ENCODE data around the gene PLCB1.
A peak's percentile ranks its signal among the peaks of the same experiment; 100 is the strongest.

Gene PLCB1

GRCh38 chr20:8895472-8895871 lies 763.4 kb downstream of the PLCB1 start:
- Histone ChIP-seq H3K9me3 (ENCODE audit: control insufficient read depth in 2 of 2, low read length in 2 of 2) (no peaks in the 10 kb centered on the region), H3K9ac (ENCODE audit: low read depth in 1 of 2, low read length in 2 of 2) (no peak overlapping the region), H3K36me3 (ENCODE audit: control insufficient read depth in 2 of 2, insufficient read depth in 2 of 2, low read length in 2 of 2) (no peaks in the 10 kb centered on the region), H3K4me1 (ENCODE audit: control insufficient read depth in 2 of 2, insufficient read depth in 2 of 2, low read length in 2 of 2) (no peaks in the 10 kb centered on the region), H3K27me3 (ENCODE audit: control insufficient read depth in 2 of 2, insufficient read depth in 2 of 2, low read length in 2 of 2) (no peaks in the 10 kb centered on the region), H3K27ac (ENCODE audit: low read depth in 2 of 2, low read length in 2 of 2) (no peak overlapping the region), H3K4me3 (ENCODE audit: low read length in 2 of 2) (no peak overlapping the region)

- H3K36me3 ChIP-seq (ENCODE audit: control insufficient read depth in 2 of 2, insufficient read depth in 2 of 2, low read length in 2 of 2), result no peaks in the 10 kb centered on the region
- H3K27ac ChIP-seq (ENCODE audit: low read depth in 2 of 2, low read length in 2 of 2), result no peak overlapping the region
- no peak overlapping the region for H3K4me3 ChIP-seq (ENCODE audit: low read length in 2 of 2)
- H3K9me3 ChIP-seq (ENCODE audit: control insufficient read depth in 2 of 2, low read length in 2 of 2), result no peaks in the 10 kb centered on the region
- H3K4me1 ChIP-seq (ENCODE audit: control insufficient read depth in 2 of 2, insufficient read depth in 2 of 2, low read length in 2 of 2), result no peaks in the 10 kb centered on the region
- H3K9ac ChIP-seq (ENCODE audit: low read depth in 1 of 2, low read length in 2 of 2), result no peak overlapping the region
- H3K27me3 ChIP-seq (ENCODE audit: control insufficient read depth in 2 of 2, insufficient read depth in 2 of 2, low read length in 2 of 2), result no peaks in the 10 kb centered on the region
These were observed 766.8 kb downstream of the PLCB1 start for GRCh38 chr20:8898823-8899222.

GRCh38 chr20:8901237-8902025 lies 769.4 kb downstream of the PLCB1 start:
- H3K27ac ChIP-seq (ENCODE audit: low read depth in 2 of 2, low read length in 2 of 2), result peak overlapping the region in 1 of 2 donors; percentile 13
- H3K27me3 ChIP-seq (ENCODE audit: control insufficient read depth in 2 of 2, insufficient read depth in 2 of 2, low read length in 2 of 2), result no peaks in the 10 kb centered on the region
- no peak overlapping the region for H3K4me3 ChIP-seq (ENCODE audit: low read length in 2 of 2)

GRCh38 chr20:8903655-8904605 lies 771.9 kb downstream of the PLCB1 start:
- Histone ChIP-seq H3K27me3 (ENCODE audit: control insufficient read depth in 2 of 2, insufficient read depth in 2 of 2, low read length in 2 of 2) (no peaks in the 10 kb centered on the region), H3K9me3 (ENCODE audit: control insufficient read depth in 2 of 2, low read length in 2 of 2) (no peaks in the 10 kb centered on the region), H3K27ac (ENCODE audit: low read depth in 2 of 2, low read length in 2 of 2) (no peak overlapping the region), H3K4me3 (ENCODE audit: low read length in 2 of 2) (no peak overlapping the region), H3K9ac (ENCODE audit: low read depth in 1 of 2, low read length in 2 of 2) (no peak overlapping the region), H3K4me1 (ENCODE audit: control insufficient read depth in 2 of 2, insufficient read depth in 2 of 2, low read length in 2 of 2) (no peaks in the 10 kb centered on the region), H3K36me3 (ENCODE audit: control insufficient read depth in 2 of 2, insufficient read depth in 2 of 2, low read length in 2 of 2) (no peaks in the 10 kb centered on the region)

More at GRCh38 chr20:8901237-8902025, 769.4 kb downstream of the PLCB1 start:
- no peaks in the 10 kb centered on the region for H3K4me1 ChIP-seq (ENCODE audit: control insufficient read depth in 2 of 2, insufficient read depth in 2 of 2, low read length in 2 of 2)
- no peaks in the 10 kb centered on the region for H3K36me3 ChIP-seq (ENCODE audit: control insufficient read depth in 2 of 2, insufficient read depth in 2 of 2, low read length in 2 of 2)
- H3K9me3 ChIP-seq (ENCODE audit: control insufficient read depth in 2 of 2, low read length in 2 of 2), result no peaks in the 10 kb centered on the region
- H3K9ac ChIP-seq (ENCODE audit: low read depth in 1 of 2, low read length in 2 of 2), result no peak overlapping the region

- no peak overlapping the region for H3K9ac ChIP-seq (ENCODE audit: low read depth in 1 of 2, low read length in 2 of 2)
- H3K27ac ChIP-seq (ENCODE audit: low read depth in 2 of 2, low read length in 2 of 2), result no peak overlapping the region
- H3K4me1 ChIP-seq (ENCODE audit: control insufficient read depth in 2 of 2, insufficient read depth in 2 of 2, low read length in 2 of 2), result no peaks in the 10 kb centered on the region
- H3K36me3 ChIP-seq (ENCODE audit: control insufficient read depth in 2 of 2, insufficient read depth in 2 of 2, low read length in 2 of 2), result no peaks in the 10 kb centered on the region
- no peaks in the 10 kb centered on the region for H3K9me3 ChIP-seq (ENCODE audit: control insufficient read depth in 2 of 2, low read length in 2 of 2)
- no peaks in the 10 kb centered on the region for H3K27me3 ChIP-seq (ENCODE audit: control insufficient read depth in 2 of 2, insufficient read depth in 2 of 2, low read length in 2 of 2)
- no peak overlapping the region for H3K4me3 ChIP-seq (ENCODE audit: low read length in 2 of 2)
These were observed 777.5 kb downstream of the PLCB1 start for GRCh38 chr20:8909596-8909995.

- no peaks in the 10 kb centered on the region for H3K9me3 ChIP-seq (ENCODE audit: control insufficient read depth in 2 of 2, low read length in 2 of 2)
- H3K27ac ChIP-seq (ENCODE audit: low read depth in 2 of 2, low read length in 2 of 2), result no peak overlapping the region
- no peak overlapping the region for H3K4me3 ChIP-seq (ENCODE audit: low read length in 2 of 2)
- H3K27me3 ChIP-seq (ENCODE audit: control insufficient read depth in 2 of 2, insufficient read depth in 2 of 2, low read length in 2 of 2), result no peaks in the 10 kb centered on the region
- no peaks in the 10 kb centered on the region for H3K36me3 ChIP-seq (ENCODE audit: control insufficient read depth in 2 of 2, insufficient read depth in 2 of 2, low read length in 2 of 2)
- H3K9ac ChIP-seq (ENCODE audit: low read depth in 1 of 2, low read length in 2 of 2), result no peak overlapping the region
- H3K4me1 ChIP-seq (ENCODE audit: control insufficient read depth in 2 of 2, insufficient read depth in 2 of 2, low read length in 2 of 2), result no peaks in the 10 kb centered on the region
These were observed 780.0 kb downstream of the PLCB1 start for GRCh38 chr20:8912096-8912495.

- no peaks in the 10 kb centered on the region for H3K9me3 ChIP-seq (ENCODE audit: control insufficient read depth in 2 of 2, low read length in 2 of 2)
- no peak overlapping the region for H3K9ac ChIP-seq (ENCODE audit: low read depth in 1 of 2, low read length in 2 of 2)
- no peak overlapping the region for H3K27ac ChIP-seq (ENCODE audit: low read depth in 2 of 2, low read length in 2 of 2)
- H3K4me3 ChIP-seq (ENCODE audit: low read length in 2 of 2), result no peak overlapping the region
- H3K36me3 ChIP-seq (ENCODE audit: control insufficient read depth in 2 of 2, insufficient read depth in 2 of 2, low read length in 2 of 2), result no peaks in the 10 kb centered on the region
- no peaks in the 10 kb centered on the region for H3K4me1 ChIP-seq (ENCODE audit: control insufficient read depth in 2 of 2, insufficient read depth in 2 of 2, low read length in 2 of 2)
- H3K27me3 ChIP-seq (ENCODE audit: control insufficient read depth in 2 of 2, insufficient read depth in 2 of 2, low read length in 2 of 2), result no peaks in the 10 kb centered on the region
These were observed 780.7 kb downstream of the PLCB1 start for GRCh38 chr20:8912731-8913130.

- Histone ChIP-seq H3K4me3 (ENCODE audit: low read length in 2 of 2) (no peak overlapping the region), H3K4me1 (ENCODE audit: control insufficient read depth in 2 of 2, insufficient read depth in 2 of 2, low read length in 2 of 2) (no peaks in the 10 kb centered on the region), H3K9me3 (ENCODE audit: control insufficient read depth in 2 of 2, low read length in 2 of 2) (no peaks in the 10 kb centered on the region), H3K27me3 (ENCODE audit: control insufficient read depth in 2 of 2, insufficient read depth in 2 of 2, low read length in 2 of 2) (no peaks in the 10 kb centered on the region), H3K36me3 (ENCODE audit: control insufficient read depth in 2 of 2, insufficient read depth in 2 of 2, low read length in 2 of 2) (no peaks in the 10 kb centered on the region), H3K9ac (ENCODE audit: low read depth in 1 of 2, low read length in 2 of 2) (no peak overlapping the region), H3K27ac (ENCODE audit: low read depth in 2 of 2, low read length in 2 of 2) (no peak overlapping the region)
These were observed 781.4 kb downstream of the PLCB1 start for GRCh38 chr20:8913456-8913855.

GRCh38 chr20:8914421-8914820 lies 782.4 kb downstream of the PLCB1 start:
- Histone ChIP-seq H3K27me3 (ENCODE audit: control insufficient read depth in 2 of 2, insufficient read depth in 2 of 2, low read length in 2 of 2) (no peaks in the 10 kb centered on the region), H3K36me3 (ENCODE audit: control insufficient read depth in 2 of 2, insufficient read depth in 2 of 2, low read length in 2 of 2) (no peaks in the 10 kb centered on the region), H3K9me3 (ENCODE audit: control insufficient read depth in 2 of 2, low read length in 2 of 2) (no peaks in the 10 kb centered on the region), H3K27ac (ENCODE audit: low read depth in 2 of 2, low read length in 2 of 2) (no peak overlapping the region), H3K4me1 (ENCODE audit: control insufficient read depth in 2 of 2, insufficient read depth in 2 of 2, low read length in 2 of 2) (no peaks in the 10 kb centered on the region), H3K9ac (ENCODE audit: low read depth in 1 of 2, low read length in 2 of 2) (no peak overlapping the region), H3K4me3 (ENCODE audit: low read length in 2 of 2) (no peak overlapping the region)

- Histone ChIP-seq H3K27ac (ENCODE audit: low read depth in 2 of 2, low read length in 2 of 2) (no peak overlapping the region), H3K9ac (ENCODE audit: low read depth in 1 of 2, low read length in 2 of 2) (no peak overlapping the region), H3K4me3 (ENCODE audit: low read length in 2 of 2) (no peak overlapping the region), H3K27me3 (ENCODE audit: control insufficient read depth in 2 of 2, insufficient read depth in 2 of 2, low read length in 2 of 2) (no peaks in the 10 kb centered on the region), H3K9me3 (ENCODE audit: control insufficient read depth in 2 of 2, low read length in 2 of 2) (no peaks in the 10 kb centered on the region), H3K36me3 (ENCODE audit: control insufficient read depth in 2 of 2, insufficient read depth in 2 of 2, low read length in 2 of 2) (no peaks in the 10 kb centered on the region), H3K4me1 (ENCODE audit: control insufficient read depth in 2 of 2, insufficient read depth in 2 of 2, low read length in 2 of 2) (no peaks in the 10 kb centered on the region)
These were observed 785.0 kb downstream of the PLCB1 start for GRCh38 chr20:8917084-8917483.
